Activated CD4-positive, CD25-positive, alpha-beta regulatory T cell treated with anti-CD3 and anti-CD28 coated beads, Interleukin-2, amount 50 U/mL, for 24 hours (primary cell): ENCODE results near the gene JAG2.

Experiments
- ATAC-seq, 2 donors: fragments of 150-1000 bp; cut with Tn5 transposase; one replicate each; pipeline ENCODE4 v1.10.0; 2021; ENCODE audit warnings: mild to moderate bottlenecking in 1 of 2, moderate library complexity in 1 of 2

The JAG2 gene

DNA sequence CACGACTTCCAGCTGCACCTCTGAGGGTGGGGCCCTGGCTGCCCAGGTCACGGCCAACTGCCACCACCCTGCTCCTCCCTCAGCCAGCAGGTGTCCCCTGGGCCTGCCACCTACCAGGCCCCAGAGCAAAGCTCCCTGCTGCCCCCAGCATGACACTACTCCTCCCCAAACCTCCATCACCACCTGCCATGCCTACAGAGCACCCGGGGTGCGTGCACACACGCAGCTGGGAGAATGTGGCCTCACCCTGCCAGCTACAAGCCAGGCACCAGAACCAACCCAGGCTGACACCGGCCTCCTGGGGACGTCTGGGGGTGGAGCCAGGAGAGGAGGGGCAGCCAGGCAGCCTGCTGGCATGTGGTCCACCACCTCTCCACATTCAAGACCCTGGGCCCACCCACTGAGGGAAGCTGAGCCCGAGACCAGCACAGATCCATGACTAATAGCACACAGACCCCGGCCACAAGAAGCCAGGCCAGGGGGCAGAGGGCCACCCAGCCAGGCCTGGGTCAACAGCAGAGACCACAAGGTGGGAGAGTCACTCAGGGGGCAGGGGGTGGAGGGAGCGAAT is 3.4 kb downstream of the JAG2 start:
- no peak for ATAC-seq

DNA sequence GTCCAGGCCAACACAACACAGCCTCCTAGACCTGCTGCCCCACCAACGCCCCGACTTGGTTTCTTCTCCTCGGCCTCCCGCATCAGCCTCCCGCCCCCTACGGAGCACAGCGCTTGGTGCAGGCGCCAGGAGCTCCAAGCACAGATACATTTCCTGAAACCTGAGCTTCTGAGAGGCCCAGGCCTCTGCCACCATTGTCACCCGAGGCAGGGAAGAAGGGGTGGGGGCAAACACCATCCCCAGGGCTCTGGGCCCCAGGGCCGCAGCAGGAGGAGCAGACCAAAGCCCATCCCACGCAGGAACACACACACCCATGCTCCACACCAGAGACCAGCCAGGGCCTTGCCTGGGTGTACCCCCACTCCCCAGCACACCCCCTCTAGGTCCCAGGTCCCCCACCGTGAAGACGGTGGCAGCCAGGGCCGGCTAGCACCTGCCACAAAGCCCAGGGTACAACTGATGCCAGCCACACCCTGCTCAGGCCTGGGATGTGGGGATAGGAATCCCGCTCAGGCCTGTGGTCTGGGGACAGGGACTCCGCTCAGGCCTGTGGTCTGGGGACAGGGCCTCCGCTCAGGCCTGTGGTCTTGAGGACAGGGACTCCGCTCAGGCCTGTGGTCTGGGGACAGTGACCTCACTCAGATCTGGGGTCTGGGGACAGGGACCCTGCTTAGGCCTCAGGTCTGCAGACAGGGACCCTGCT is 5.4 kb downstream of the JAG2 start:
- no peak for ATAC-seq

- no peak for ATAC-seq
Measured at GRCh38 chr14:105162669-105162979, 6.0 kb downstream of the JAG2 start.

GRCh38 chr14:105161964-105162668 is 6.5 kb downstream of the JAG2 start:
- ATAC-seq, result peak in 1 of 2 donors; percentile 21

DNA sequence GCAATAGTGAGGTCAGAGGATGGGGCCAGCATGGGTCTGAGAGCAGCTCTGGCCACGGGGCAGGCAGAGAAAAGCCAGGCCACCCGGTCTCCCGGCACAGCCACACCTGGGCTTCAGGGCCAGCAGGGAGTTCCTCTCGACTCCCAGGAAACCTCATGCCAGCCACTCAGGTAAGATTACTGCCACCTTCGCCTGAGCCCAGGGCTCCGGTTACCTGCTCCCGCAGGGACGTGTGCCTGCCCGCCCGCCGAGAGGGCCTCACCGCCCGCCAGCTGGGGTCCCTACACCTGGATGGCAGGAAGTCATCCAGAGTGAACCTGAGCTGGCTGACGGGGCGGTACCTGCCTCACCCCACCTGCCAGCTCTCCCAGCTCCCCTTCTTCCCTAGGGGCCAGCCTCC is 7.3 kb downstream of the JAG2 start:
- no peak for ATAC-seq

- ATAC-seq, result no peak
Measured at GRCh38 chr14:105160776-105161175, 7.8 kb downstream of the JAG2 start.

DNA sequence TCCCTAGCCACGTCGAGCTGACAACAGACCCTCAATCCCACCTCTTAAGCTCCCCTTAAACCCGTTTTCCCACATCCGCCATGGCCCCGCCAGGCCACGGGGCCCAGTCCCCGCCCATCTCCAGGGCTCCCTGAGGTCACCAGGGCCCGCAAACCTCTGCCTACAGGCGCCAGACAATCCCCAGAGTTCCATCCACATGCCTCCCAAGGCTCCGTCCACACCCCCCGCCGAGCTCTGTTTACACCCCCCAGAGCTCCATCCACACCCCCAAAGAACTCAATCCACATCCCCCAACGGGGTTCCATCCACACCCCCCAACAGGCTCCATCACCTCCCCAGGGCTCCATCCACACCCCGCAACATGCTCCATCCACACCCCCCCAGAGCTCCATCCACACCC is 9.2 kb downstream of the JAG2 start:
- ATAC-seq, result no peak

- no peak for ATAC-seq
Measured at GRCh38 chr14:105158794-105159193, 9.8 kb downstream of the JAG2 start.

DNA sequence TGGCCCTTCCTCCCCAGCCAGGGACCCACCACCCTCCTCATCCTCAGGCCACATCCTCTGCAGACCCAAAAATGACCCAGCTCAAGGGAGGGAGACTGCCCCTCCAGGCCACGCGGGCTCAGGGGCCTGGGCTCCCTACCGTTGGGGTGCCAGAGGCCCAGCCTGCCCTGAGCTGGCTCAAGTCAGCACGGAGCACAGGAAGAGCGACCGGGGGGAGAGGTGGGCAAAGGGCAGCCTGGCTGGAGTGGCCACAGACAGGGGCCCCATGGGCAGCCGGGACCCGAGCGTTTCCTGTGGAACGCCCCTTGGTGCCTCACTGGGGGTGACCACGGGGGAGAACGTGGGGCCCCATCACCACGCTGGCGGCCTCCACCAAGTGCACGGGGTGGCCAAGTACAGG is 10.7 kb downstream of the JAG2 start:
- ATAC-seq, result no peak

DNA sequence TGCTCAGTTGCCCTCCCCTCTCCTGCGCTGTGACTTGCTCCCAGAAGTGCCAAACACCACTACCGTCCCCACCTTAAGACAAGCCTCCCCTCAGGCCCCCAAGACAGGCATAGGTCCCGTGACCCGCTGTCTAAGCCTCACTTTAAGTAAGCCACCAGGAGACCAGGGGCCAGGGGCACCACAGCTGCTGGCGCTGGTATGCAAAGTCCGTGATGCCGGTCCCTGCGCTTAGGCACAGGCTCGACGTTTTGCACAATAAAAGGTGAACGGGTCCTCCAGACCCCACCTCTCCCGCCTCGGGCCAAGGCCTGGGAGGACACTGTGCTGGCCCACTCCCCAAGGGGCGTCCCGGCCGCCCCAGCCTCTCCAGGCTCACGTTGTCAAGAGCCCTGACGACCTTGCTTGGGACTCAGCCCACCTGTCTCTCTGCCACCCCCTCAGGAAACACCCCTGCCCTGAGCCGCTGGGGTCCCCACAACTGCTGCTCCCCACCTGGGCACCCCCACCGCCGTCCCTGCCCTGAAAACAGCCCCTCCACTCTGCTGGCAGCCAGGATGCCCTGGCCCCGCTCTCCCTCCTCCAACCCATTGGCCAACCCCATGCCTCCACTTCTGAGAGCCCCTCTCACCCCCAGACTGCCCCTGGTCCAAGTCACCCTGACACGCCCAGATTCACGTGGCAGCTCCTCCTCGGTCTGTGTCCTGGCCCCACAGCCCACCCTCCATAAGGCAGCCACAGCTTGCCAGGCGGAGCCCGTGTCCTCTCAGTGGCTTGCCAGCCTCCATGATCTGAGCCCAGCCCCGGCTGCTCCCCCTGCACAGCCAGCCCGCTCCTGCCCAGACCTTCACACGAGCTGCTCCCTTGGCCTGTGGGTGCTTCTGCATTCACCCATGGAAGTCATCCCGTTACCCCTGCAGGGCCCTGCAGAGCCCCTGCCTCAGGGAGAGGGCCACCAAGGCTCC is 11.9 kb downstream of the JAG2 start:
- ATAC-seq, result no peak

GRCh38 chr14:105155681-105156413 is 12.7 kb downstream of the JAG2 start:
- ATAC-seq, result no peak

- ATAC-seq, result no peak
Measured at GRCh38 chr14:105155071-105155651, 13.4 kb downstream of the JAG2 start.

DNA sequence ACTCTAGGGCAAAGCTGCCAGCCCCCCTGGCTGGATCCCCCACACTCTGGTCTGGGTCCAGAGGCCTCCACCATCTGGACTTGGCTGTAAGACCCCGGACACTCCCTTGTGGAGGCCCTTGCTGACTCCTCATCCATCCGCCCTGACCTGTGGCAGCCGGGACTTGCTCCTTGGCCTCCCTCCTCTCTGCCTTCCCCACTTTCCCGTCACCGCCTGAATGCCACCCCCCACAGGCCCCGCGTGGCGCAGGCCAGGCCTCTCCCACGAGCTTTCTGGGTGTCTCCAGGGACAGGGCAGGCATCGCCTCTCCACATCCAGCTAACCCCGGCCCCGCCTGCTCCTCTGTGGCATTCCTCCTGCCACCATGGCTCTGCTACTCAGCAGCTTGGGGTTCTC is 14.1 kb downstream of the JAG2 start:
- no peak for ATAC-seq

- no peak for ATAC-seq
Measured at GRCh38 chr14:105153739-105154475, 14.7 kb downstream of the JAG2 start.

- no peak for ATAC-seq
Measured at GRCh38 chr14:105153331-105153731, 15.2 kb downstream of the JAG2 start.

DNA sequence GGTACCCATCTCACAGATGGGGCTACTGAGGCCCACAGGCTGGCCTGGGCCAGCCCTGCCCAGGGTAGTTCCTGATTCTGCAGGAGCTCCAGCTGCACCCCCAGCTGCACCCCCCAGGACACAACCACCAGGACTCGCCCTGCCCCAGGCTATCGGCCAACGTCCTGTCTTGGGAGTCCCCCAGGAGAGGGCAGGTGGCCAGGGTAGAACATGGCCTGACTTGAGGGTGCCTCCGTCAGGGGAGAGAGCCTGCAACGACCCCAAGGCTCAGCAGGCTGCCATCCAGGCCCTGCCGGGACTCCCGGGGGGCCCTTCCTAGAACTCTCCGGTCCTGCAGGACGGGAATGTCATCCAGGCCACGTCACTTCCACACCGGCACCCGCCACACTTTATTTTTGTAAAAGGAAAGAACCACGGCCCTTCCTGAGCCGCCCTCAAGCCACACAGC is 15.8 kb downstream of the JAG2 start:
- no peak for ATAC-seq

- ATAC-seq, result no peak
Measured at GRCh38 chr14:105151838-105152793, 16.5 kb downstream of the JAG2 start.

- no peak for ATAC-seq
Measured at GRCh38 chr14:105151084-105151837, 17.3 kb downstream of the JAG2 start.

GRCh38 chr14:105150368-105151083 is 18.1 kb downstream of the JAG2 start:
- no peak for ATAC-seq
